ENCODE measurements around the gene TMEM255B. TPM values are rescaled to one million over a fixed set of nuclear protein-coding genes. Genes with fewer than 3 reads are reported as not detected.
A peak's percentile ranks its signal among the peaks of the same experiment; 100 is the strongest.

The TMEM255B gene
- total RNA-seq, 1 experiment from 2014 or later = 2.8 TPM

- Histone ChIP-seq H2AFZ (ENCODE audit: low read length) (no peak overlapping the region), H3K4me2 (ENCODE audit: insufficient read depth, insufficient read length, low read length) (no peak overlapping the region), H3K4ac (ENCODE audit: low read depth, low read length) (no peak overlapping the region), H4K5ac (ENCODE audit: insufficient read length, low read depth, low read length) (no peak overlapping the region), H2AK5ac (ENCODE audit: insufficient read length, low read length) (no peak overlapping the region), H3K4me1 (ENCODE audit: insufficient read depth, low read length) (no peaks in the 10 kb centered on the region), H3K27me3 (ENCODE audit: insufficient read depth, low read length) (no peaks in the 10 kb centered on the region), H3K27ac (ENCODE audit: insufficient read length, low read depth, low read length) (no peak overlapping the region), H2BK15ac (ENCODE audit: low read depth, low read length) (no peak overlapping the region), H4K8ac (replicated peaks; ENCODE audit: insufficient read length, low read depth, low read length) (no peak overlapping the region), H3T11ph (ENCODE audit: low read length) (no peak overlapping the region), H3K18ac (ENCODE audit: insufficient read length, low read depth, low read length) (no peak overlapping the region), H4K91ac (ENCODE audit: insufficient read length, low read depth, low read length) (no peak overlapping the region), H3K56ac (ENCODE audit: insufficient read length, low read depth, low read length) (no peak overlapping the region), H2BK20ac (ENCODE audit: low read depth, low read length, poor library complexity, severe bottlenecking) (no peak overlapping the region), H2BK120ac (ENCODE audit: low read depth, low read length, poor library complexity, severe bottlenecking) (no peak overlapping the region), H2BK5ac (ENCODE audit: insufficient read length, low read length) (no peak overlapping the region), H3K9ac (ENCODE audit: extremely low read depth, insufficient read length, low read length) (no peak overlapping the region), H4K20me1 (ENCODE audit: control insufficient read depth, insufficient read depth, insufficient read length) (no peaks in the 10 kb centered on the region), H3K23me2 (ENCODE audit: insufficient read length, low read depth, low read length, poor library complexity, severe bottlenecking) (no peaks in the 10 kb centered on the region), H3K14ac (ENCODE audit: insufficient read depth, low read length) (no peak overlapping the region), H3K23ac (ENCODE audit: insufficient read length, low read depth, low read length) (no peak overlapping the region), H2BK12ac (ENCODE audit: insufficient read length, low read depth, low read length) (no peak overlapping the region), H3K79me2 (ENCODE audit: insufficient read depth, low read length) (no peaks in the 10 kb centered on the region), H3K9me3 (ENCODE audit: control insufficient read depth, low read depth, low read length) (no peaks in the 10 kb centered on the region), H3K79me1 (ENCODE audit: insufficient read depth, low read depth, low read length, poor library complexity, severe bottlenecking) (no peaks in the 10 kb centered on the region)
- H3K9me3 Mint-ChIP-seq = peaks cover 0 to 2% of the 10 kb centered on the region in 2 experiments; a peak in 1 of 5 replicates
- H3K27me3 Mint-ChIP-seq (ENCODE audit: low read depth) = no peaks in the 10 kb centered on the region
- TF ChIP-seq CTCF (conservative IDR thresholded peaks at IDR 0.05) = peak; percentile 81
- H3K4me1 Mint-ChIP-seq = peaks cover 3 to 8% of the 10 kb centered on the region in 2 experiments; a peak in 3 of 4 replicates
- peaks cover 1 to 4% (median 2%) of the 10 kb centered on the region in 3 experiments; a peak in 3 of 7 replicates for H3K36me3 Mint-ChIP-seq (ENCODE audit: insufficient read depth in 1 of 3, low read depth in 3 of 3)
- WGBS (ENCODE audit: extremely low coverage, insufficient read length, low lambda C conversion rate) = no CpG with 5 or more reads among the region's 24 CpGs
- peak; percentile 91 for DNase-seq
- peak overlapping the region in 2 of 3 experiments; percentile 70 to 77; a peak in 3 of 7 replicates for H3K27ac Mint-ChIP-seq
- no peak overlapping the region; a peak in 1 of 5 replicates for H3K4me3 Mint-ChIP-seq
Measured at GRCh38 chr13:113816946-113817859, 58.2 kb downstream of the TMEM255B start.

Measured in H9 (cell line).